ENCODE results near the gene ATXN10. TPM values are rescaled to one million over a fixed set of nuclear protein-coding genes. Genes with fewer than 3 reads are reported as not detected.

ATXN10 gene
- total and polyA plus RNA-seq, 12 donors: 11.8 to 169 (median 142) TPM

GRCh38 chr22:45819305-45819704, 147.7 kb downstream of the ATXN10 start:
- Histone ChIP-seq H3K9me3 (no peaks in the 10 kb centered on the region), H3K4me1 (peaks cover 0 to 11% (median 3%) of the 10 kb centered on the region in 9 donors), H3K27ac (no peak overlapping the region), H3K4me3 (no peak overlapping the region), H3K27me3 (no peaks in the 10 kb centered on the region), H3K36me3 (peaks cover 0 to 48% (median 0%) of the 10 kb centered on the region in 9 donors)
- DNase-seq (no peak), ATAC-seq (no peak)
- intact Hi-C loops (cut with DNase I): no loop called here
- 92 to 95% methylated on average over 5 of the region's 5 CpGs for WGBS, 2 donors
- TF ChIP-seq, protein P1, sequence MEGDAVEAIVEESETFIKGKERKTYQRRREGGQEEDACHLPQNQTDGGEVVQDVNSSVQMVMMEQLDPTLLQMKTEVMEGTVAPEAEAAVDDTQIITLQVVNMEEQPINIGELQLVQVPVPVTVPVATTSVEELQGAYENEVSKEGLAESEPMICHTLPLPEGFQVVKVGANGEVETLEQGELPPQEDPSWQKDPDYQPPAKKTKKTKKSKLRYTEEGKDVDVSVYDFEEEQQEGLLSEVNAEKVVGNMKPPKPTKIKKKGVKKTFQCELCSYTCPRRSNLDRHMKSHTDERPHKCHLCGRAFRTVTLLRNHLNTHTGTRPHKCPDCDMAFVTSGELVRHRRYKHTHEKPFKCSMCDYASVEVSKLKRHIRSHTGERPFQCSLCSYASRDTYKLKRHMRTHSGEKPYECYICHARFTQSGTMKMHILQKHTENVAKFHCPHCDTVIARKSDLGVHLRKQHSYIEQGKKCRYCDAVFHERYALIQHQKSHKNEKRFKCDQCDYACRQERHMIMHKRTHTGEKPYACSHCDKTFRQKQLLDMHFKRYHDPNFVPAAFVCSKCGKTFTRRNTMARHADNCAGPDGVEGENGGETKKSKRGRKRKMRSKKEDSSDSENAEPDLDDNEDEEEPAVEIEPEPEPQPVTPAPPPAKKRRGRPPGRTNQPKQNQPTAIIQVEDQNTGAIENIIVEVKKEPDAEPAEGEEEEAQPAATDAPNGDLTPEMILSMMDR (IDR thresholded peaks at IDR 0.05): no peak

DNA sequence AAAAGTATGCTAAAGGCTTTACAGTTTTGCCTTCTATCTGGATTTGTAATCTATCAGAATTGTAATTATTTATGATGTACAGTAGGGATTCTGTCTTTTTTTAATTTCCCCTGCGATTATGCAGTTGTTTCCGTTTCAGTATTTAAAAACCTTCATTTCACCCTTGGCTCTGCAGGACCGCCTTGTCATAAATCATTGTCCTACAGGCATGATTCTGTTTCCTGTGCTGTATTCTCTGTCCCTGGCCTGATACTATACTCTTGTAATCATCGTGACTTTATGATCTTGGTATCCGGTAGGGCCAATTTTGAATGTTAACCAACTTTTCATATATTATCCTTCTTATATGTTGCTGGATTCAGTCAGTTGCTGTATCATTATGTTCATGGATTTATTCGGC, 151.7 kb downstream of the ATXN10 start:
- intact Hi-C loops (cut with DNase I): no loop called here
- Histone ChIP-seq H3K4me1 (peaks cover 0 to 6% (median 0%) of the 10 kb centered on the region in 9 donors), H3K4me3 (no peak overlapping the region), H3K27me3 (no peaks in the 10 kb centered on the region), H3K9me3 (no peaks in the 10 kb centered on the region), H3K27ac (no peak overlapping the region), H3K36me3 (peaks cover 0 to 38% (median 0%) of the 10 kb centered on the region in 9 donors)
- TF ChIP-seq, protein P1 (IDR thresholded peaks at IDR 0.05): no peak
- no peak for ATAC-seq
- no peak for DNase-seq
- 91 to 93% methylated on average over 6 of the region's 6 CpGs for WGBS, 2 donors

DNA sequence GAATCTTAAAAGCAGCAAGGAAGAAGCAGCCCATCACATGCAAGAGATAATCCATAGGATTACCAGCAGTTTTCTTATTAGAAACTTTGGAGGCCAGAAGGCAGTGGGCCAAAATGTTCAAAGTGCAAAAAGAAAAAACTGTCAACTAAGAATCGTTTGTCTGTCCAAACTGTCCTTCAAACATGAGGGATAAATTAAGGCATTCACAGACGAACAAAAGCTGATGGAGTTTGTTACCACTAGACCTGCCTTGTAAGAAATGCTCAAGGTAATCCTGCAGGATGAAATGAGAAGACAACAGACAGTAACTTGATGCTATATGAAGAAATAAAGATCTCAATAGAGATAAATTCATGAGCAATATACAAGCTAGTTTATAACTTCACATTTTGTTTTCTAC, 154.9 kb downstream of the ATXN10 start:
- Histone ChIP-seq H3K9me3 (peaks cover 0 to 3% (median 0%) of the 10 kb centered on the region in 11 donors), H3K27me3 (no peaks in the 10 kb centered on the region), H3K4me1 (no peaks in the 10 kb centered on the region), H3K4me3 (no peak overlapping the region), H3K36me3 (peaks cover 0 to 21% (median 0%) of the 10 kb centered on the region in 9 donors), H3K27ac (no peak overlapping the region)
- TF ChIP-seq, protein P1 (IDR thresholded peaks at IDR 0.05): no peak
- intact Hi-C loops (cut with DNase I): no loop called here
- ATAC-seq (no peak), DNase-seq (no peak)
- WGBS, 2 donors: 85 to 92% methylated on average over 2 of the region's 2 CpGs

- H3K27ac ChIP-seq: no peak overlapping the region
- no peaks in the 10 kb centered on the region for H3K4me1 ChIP-seq
- TF ChIP-seq, protein P1 (IDR thresholded peaks at IDR 0.05): no peak
- intact Hi-C loops (cut with DNase I): no loop called here
- no peaks in the 10 kb centered on the region for H3K27me3 ChIP-seq
- WGBS, 2 donors: 98 to 100% methylated on average over 1 of the region's 1 CpG
- H3K4me3 ChIP-seq: no peak overlapping the region
- ATAC-seq: no peak
- peaks cover 0 to 26% (median 0%) of the 10 kb centered on the region in 9 donors for H3K36me3 ChIP-seq
- peaks cover 0 to 3% (median 0%) of the 10 kb centered on the region in 11 donors for H3K9me3 ChIP-seq
- DNase-seq: no peak
Measured at GRCh38 chr22:45828841-45829240, 157.2 kb downstream of the ATXN10 start.
